Measurements from ENCODE around the gene OR52J3. TPM values are rescaled to one million over a fixed set of nuclear protein-coding genes. Genes with fewer than 3 reads are reported as not detected.

The OR52J3 gene
- total RNA-seq, 1 experiment from 2014 or later: not detected

DNA sequence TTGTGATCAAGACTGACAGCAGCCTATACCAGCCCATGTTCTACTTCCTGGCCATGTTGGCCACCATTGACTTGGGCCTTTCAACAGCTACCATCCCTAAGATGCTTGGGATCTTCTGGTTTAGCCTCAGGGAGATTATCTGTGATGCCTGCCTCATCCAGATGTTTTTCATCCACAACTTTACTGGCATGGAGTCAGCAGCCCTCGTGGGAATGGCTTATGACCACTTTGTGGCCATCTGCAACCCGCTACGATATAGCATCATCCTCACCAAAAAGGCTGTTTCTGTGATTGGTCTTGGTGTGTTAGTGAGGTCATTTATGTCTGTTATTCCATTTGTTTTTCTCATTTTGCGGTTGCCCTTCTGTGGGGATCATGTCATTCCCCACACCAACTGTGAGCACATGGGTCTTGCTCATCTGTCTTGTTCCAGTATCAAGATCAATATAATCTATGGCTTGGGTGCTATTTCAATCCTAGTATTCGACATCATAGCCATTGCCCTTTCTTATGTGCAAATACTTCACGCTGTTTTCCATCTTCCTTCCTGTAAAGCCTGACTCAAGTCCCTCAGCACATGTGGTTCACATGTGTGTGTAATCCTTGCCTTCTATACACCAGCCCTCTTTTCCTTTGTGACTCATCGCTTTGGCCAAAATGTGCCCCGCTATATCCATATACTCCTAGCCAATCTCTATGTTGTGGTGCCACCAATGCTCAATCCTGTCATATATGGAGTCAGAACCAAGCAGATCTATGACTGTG is 46.7 kb downstream of the OR52J3 start:
- DNase-seq (ENCODE audit: low spot score): no peak

DNA sequence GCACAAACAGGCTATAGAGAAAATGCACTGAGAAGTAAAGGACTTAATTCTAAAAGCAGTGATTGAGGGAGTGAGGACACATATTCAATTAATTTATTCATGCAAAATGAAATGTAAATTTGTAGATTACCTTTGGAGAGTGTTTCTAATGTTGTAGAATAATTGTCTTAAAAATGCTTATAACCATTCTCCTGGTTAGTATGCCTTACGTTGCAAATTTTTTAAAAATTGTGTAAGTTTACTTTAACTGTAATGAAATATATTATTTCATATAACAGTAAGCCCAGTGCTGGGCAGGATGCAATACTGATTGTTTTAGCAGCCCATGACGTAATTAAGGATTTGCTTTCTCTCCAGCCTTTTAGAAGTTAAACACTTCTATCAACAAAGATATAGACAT is 49.7 kb downstream of the OR52J3 start:
- DNase-seq (ENCODE audit: low spot score): no peak

Other genes starting within 250 kb of the OR52J3 start
- not detected in 2 replicates for gene OR52R1, start 242.1 kb upstream of the OR52J3 start, total RNA-seq (2014; rRNA removed; shearing (Covaris generic))
- not detected in 2 replicates for gene OR51F2, start 225.2 kb upstream of the OR52J3 start, total RNA-seq (2014; rRNA removed; shearing (Covaris generic))
- not detected in 2 replicates for gene OR51S1, start 197.3 kb upstream of the OR52J3 start, total RNA-seq (2014; rRNA removed; shearing (Covaris generic))
- gene OR51T1, start 164.6 kb upstream of the OR52J3 start, total RNA-seq (2014; rRNA removed; shearing (Covaris generic)): not detected in 2 replicates
- not detected in 2 replicates for gene OR51A7, start 142.7 kb upstream of the OR52J3 start, total RNA-seq (2014; rRNA removed; shearing (Covaris generic))
- 0.23 TPM in 1 of 2 replicates, not detected in the other for gene OR51G2, start 127.2 kb upstream of the OR52J3 start, total RNA-seq (2014; rRNA removed; shearing (Covaris generic))
- gene OR51G1, start 122.2 kb upstream of the OR52J3 start, total RNA-seq (2014; rRNA removed; shearing (Covaris generic)): not detected in 2 replicates
- gene OR51A4, start 98.9 kb upstream of the OR52J3 start, total RNA-seq (2014; rRNA removed; shearing (Covaris generic)): not detected in 2 replicates
- not detected in 2 replicates for gene OR51A2, start 90.8 kb upstream of the OR52J3 start, total RNA-seq (2014; rRNA removed; shearing (Covaris generic))
- gene OR51L1, start 51.7 kb upstream of the OR52J3 start, total RNA-seq (2014; rRNA removed; shearing (Covaris generic)): not detected in 2 replicates
- gene OR52E2, start 13.1 kb downstream of the OR52J3 start, total RNA-seq (2014; rRNA removed; shearing (Covaris generic)): not detected in 2 replicates
- gene OR52E1, start 23.0 kb downstream of the OR52J3 start, total RNA-seq (2014; rRNA removed; shearing (Covaris generic)): not detected in 2 replicates
- not detected in 2 replicates for gene OR52A5, start 91.8 kb downstream of the OR52J3 start, total RNA-seq (2014; rRNA removed; shearing (Covaris generic))
- not detected in 2 replicates for gene OR52A1, start 108.2 kb downstream of the OR52J3 start, total RNA-seq (2014; rRNA removed; shearing (Covaris generic))
- not detected in 2 replicates for gene OR51V1, start 154.2 kb downstream of the OR52J3 start, total RNA-seq (2014; rRNA removed; shearing (Covaris generic))
- not detected in 2 replicates for gene HBB, start 180.5 kb downstream of the OR52J3 start, total RNA-seq (2014; rRNA removed; shearing (Covaris generic))
- not detected in 2 replicates for gene HBD, start 188.0 kb downstream of the OR52J3 start, total RNA-seq (2014; rRNA removed; shearing (Covaris generic))
- gene HBG1, start 203.3 kb downstream of the OR52J3 start, total RNA-seq (2014; rRNA removed; shearing (Covaris generic)): not detected in 2 replicates
- not detected in 2 replicates for gene HBG2, start 208.3 kb downstream of the OR52J3 start, total RNA-seq (2014; rRNA removed; shearing (Covaris generic))
- gene HBE1, start 223.4 kb downstream of the OR52J3 start, total RNA-seq (2014; rRNA removed; shearing (Covaris generic)): not detected in 2 replicates